HepG2 (cell line): Measurements from ENCODE around the gene HSD17B8. TPM values are rescaled to one million over a fixed set of nuclear protein-coding genes. Genes with fewer than 3 reads are reported as not detected.

ENCODE experiments used
- AFF4 ChIP-seq: sonication (generic); formaldehyde crosslinking; IDR thresholded peaks from 2 replicates; pipeline ENCODE4 v1.4.0; 2020; ENCODE audit warnings: missing genetic modification reagents
- EED ChIP-seq: sonication (generic); formaldehyde crosslinking; IDR thresholded peaks from 2 replicates; pipeline ENCODE4 v1.5.0; 2020; ENCODE audit warnings: mild to moderate bottlenecking, missing genetic modification reagents
- KAT8 ChIP-seq: IDR thresholded peaks from 2 replicates; pipeline ENCODE4 v1.6.1; 2016; ENCODE audit warnings: missing genetic modification reagents, missing compliant biosample characterization
- MYNN ChIP-seq: sonication (generic); formaldehyde crosslinking; IDR thresholded peaks from 2 replicates; pipeline ENCODE4 v1.4.0; 2020; ENCODE audit warnings: mild to moderate bottlenecking, low read depth, missing genetic modification reagents
- POLR2A ChIP-seq, 2 experiments: IDR thresholded peaks; 2 replicates each; pipeline ENCODE4 v1.6.1; 2011; ENCODE audit warnings: low read depth in 2 of 2, low read length in 2 of 2, mild to moderate bottlenecking in 1 of 2, moderate library complexity in 1 of 2; ENCODE audit not compliant: insufficient read depth in 1 of 2
- RBFOX2 ChIP-seq: fragments of 200-400 bp; formaldehyde crosslinking; IDR thresholded peaks from 2 replicates; pipeline ENCODE4 v1.6.1; 2017; ENCODE audit warnings: low read depth, mild to moderate bottlenecking, low read length
- TOPORS ChIP-seq: sonication (generic); formaldehyde crosslinking; IDR thresholded peaks from 2 replicates; pipeline ENCODE4 v1.8.0; 2023; ENCODE audit warnings: mild to moderate bottlenecking, missing genetic modification reagents
- U2AF1 ChIP-seq: fragments of 200-400 bp; formaldehyde crosslinking; optimal IDR thresholded peaks from 2 replicates; pipeline ENCODE3; 2017; ENCODE audit warnings: mild to moderate bottlenecking, low read depth, low read length
- YEATS2 ChIP-seq: sonication (generic); formaldehyde crosslinking; IDR thresholded peaks from 2 replicates; pipeline ENCODE4 v1.4.0; 2020; ENCODE audit warnings: missing genetic modification reagents, borderline replicate concordance
- ZBTB43 ChIP-seq: sonication (generic); formaldehyde crosslinking; conservative IDR thresholded peaks from 2 replicates; pipeline ENCODE4 v1.4.0; 2020; ENCODE audit warnings: missing genetic modification reagents
- ZNF121 ChIP-seq: sonication (generic); formaldehyde crosslinking; IDR thresholded peaks from 2 replicates; pipeline ENCODE4 v1.5.0; 2020; ENCODE audit warnings: mild to moderate bottlenecking, missing genetic modification reagents
- ZNF337 ChIP-seq: sonication (generic); formaldehyde crosslinking; IDR thresholded peaks from 2 replicates; pipeline ENCODE4 v1.5.1; 2020; ENCODE audit warnings: missing genetic modification reagents, low read depth, mild to moderate bottlenecking, borderline replicate concordance
- ZNF670 ChIP-seq: sonication (generic); formaldehyde crosslinking; IDR thresholded peaks from 2 replicates; pipeline ENCODE4 v1.8.0; 2022; ENCODE audit warnings: mild to moderate bottlenecking, missing genetic modification reagents, borderline replicate concordance
- ZNF75D ChIP-seq: sonication (generic); formaldehyde crosslinking; IDR thresholded peaks from 2 replicates; pipeline ENCODE4 v1.8.1; 2023; ENCODE audit warnings: missing genetic modification reagents, mild to moderate bottlenecking, borderline replicate concordance
- ZNF766 ChIP-seq: sonication (generic); formaldehyde crosslinking; IDR thresholded peaks from 2 replicates; pipeline ENCODE4 v1.5.0; 2020; ENCODE audit warnings: missing genetic modification reagents, borderline replicate concordance
- ZNF770 ChIP-seq: sonication (generic); formaldehyde crosslinking; IDR thresholded peaks from 2 replicates; pipeline ENCODE4 v1.5.0; 2020; ENCODE audit warnings: mild to moderate bottlenecking, missing genetic modification reagents
- ZNF775 ChIP-seq: sonication (generic); formaldehyde crosslinking; IDR thresholded peaks from 2 replicates; pipeline ENCODE4 v1.4.0; 2020; ENCODE audit warnings: missing genetic modification reagents, mild to moderate bottlenecking, moderate library complexity, borderline replicate concordance
- polyA plus RNA-seq, 8 experiments: library from polyadenylated mRNA; depleted of rRNA in 3 of 8; stranded (reverse) in 7 of 8; unstranded in 1 of 8; fragments of >200 nt; fragmentation: Illumina TruSeq in 4 of 8; extraction: Trizol in 4 of 8; gene quantifications; 2 replicates each; pipeline versions ENCODE4 v1.2.1 to v1.2.3, GENCODE V29; 2011 to 2016; ENCODE audit warnings: low read depth in 4 of 8, missing spikeins in 1 of 8, mixed read lengths in 1 of 8; ENCODE audit not compliant: insufficient read depth in 1 of 8
- total RNA-seq, 5 experiments: library from RNA; depleted of rRNA; stranded (reverse); fragments of >200 nt; fragmentation: Illumina TruSeq; extraction: Trizol; gene quantifications; 2 replicates each; pipeline ENCODE4 v1.2.3, GENCODE V29; 2016; ENCODE audit warnings: low read depth in 1 of 5
- TF ChIP-seq, protein P1 (sequence below): sonication (generic); formaldehyde crosslinking; IDR thresholded peaks from 2 replicates; pipeline ENCODE4 v1.4.0; 2020; ENCODE audit warnings: missing genetic modification reagents, mild to moderate bottlenecking, borderline replicate concordance

HSD17B8 gene
- total and polyA plus RNA-seq, 2 of the 13 experiments (the other 11 are each of a cell fraction or from before 2014, with no cell fraction given) = 12.6 to 20.1 TPM

GRCh38 chr6:33248932-33249731 is 44.7 kb downstream of the HSD17B8 start (continued):
- TF ChIP-seq KAT8 (peak; percentile 80), ZNF766 (CRISPR knock-in tag) (no peak), RBFOX2 (peak; percentile 89), ZNF775 (CRISPR knock-in tag) (no peak; the same call in 1 of the 2 replicates), ZNF75D (CRISPR knock-in tag) (no peak), TOPORS (CRISPR knock-in tag) (peak; percentile 91), EED (CRISPR knock-in tag) (peak; percentile 94; the same call in 1 of the 2 replicates), ZNF121 (CRISPR knock-in tag) (no peak), AFF4 (CRISPR knock-in tag) (no peak), MYNN (no peak; the same call in 1 of the 2 replicates), ZBTB43 (CRISPR knock-in tag) (0 out of 2 replicates have a peak, but pooled peaks have one; percentile 27), YEATS2 (CRISPR knock-in tag) (peak; percentile 81; the same call in 1 of the 2 replicates), ZNF670 (CRISPR knock-in tag) (no peak; the same call in 1 of the 2 replicates), U2AF1 (no peak), ZNF770 (peak; percentile 89), ZNF337 (CRISPR knock-in tag) (peak; percentile 41; the same call in 1 of the 2 replicates), POLR2A (IDR thresholded peaks at IDR 0.05; ENCODE audit: insufficient read depth in 1 of 2, low read depth in 2 of 2, low read length in 2 of 2) (peak; percentile 90 to 91)
- TF ChIP-seq, protein P1, sequence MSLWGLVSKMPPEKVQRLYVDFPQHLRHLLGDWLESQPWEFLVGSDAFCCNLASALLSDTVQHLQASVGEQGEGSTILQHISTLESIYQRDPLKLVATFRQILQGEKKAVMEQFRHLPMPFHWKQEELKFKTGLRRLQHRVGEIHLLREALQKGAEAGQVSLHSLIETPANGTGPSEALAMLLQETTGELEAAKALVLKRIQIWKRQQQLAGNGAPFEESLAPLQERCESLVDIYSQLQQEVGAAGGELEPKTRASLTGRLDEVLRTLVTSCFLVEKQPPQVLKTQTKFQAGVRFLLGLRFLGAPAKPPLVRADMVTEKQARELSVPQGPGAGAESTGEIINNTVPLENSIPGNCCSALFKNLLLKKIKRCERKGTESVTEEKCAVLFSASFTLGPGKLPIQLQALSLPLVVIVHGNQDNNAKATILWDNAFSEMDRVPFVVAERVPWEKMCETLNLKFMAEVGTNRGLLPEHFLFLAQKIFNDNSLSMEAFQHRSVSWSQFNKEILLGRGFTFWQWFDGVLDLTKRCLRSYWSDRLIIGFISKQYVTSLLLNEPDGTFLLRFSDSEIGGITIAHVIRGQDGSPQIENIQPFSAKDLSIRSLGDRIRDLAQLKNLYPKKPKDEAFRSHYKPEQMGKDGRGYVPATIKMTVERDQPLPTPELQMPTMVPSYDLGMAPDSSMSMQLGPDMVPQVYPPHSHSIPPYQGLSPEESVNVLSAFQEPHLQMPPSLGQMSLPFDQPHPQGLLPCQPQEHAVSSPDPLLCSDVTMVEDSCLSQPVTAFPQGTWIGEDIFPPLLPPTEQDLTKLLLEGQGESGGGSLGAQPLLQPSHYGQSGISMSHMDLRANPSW (CRISPR knock-in tag) = peak; percentile 89
